Measurements from ENCODE around the gene ZMPSTE24. TPM values are rescaled to one million over a fixed set of nuclear protein-coding genes. Genes with fewer than 3 reads are reported as not detected.

Gene ZMPSTE24
- total and polyA plus RNA-seq, 2 of the 4 experiments (the other 2 are of a cell fraction) = 21.0 to 28.9 TPM

- H2AFZ ChIP-seq (replicated peaks; ENCODE audit: low read length, poor library complexity) = peak overlapping the region; percentile 56
- H3K27me3 ChIP-seq (ENCODE audit: control insufficient read depth, insufficient read depth, low read length) = no peaks in the 10 kb centered on the region; the same call in 1 of the 2 replicates
- no peak overlapping the region for H2BK20ac ChIP-seq (ENCODE audit: low read depth, low read length)
- H4K91ac ChIP-seq (ENCODE audit: insufficient read depth, low read depth, low read length) = no peak overlapping the region
- no peak for TF ChIP-seq MXI1 (IDR thresholded peaks at IDR 0.05; ENCODE audit: borderline replicate concordance, low read depth, low read length)
- TF ChIP-seq, protein P1, sequence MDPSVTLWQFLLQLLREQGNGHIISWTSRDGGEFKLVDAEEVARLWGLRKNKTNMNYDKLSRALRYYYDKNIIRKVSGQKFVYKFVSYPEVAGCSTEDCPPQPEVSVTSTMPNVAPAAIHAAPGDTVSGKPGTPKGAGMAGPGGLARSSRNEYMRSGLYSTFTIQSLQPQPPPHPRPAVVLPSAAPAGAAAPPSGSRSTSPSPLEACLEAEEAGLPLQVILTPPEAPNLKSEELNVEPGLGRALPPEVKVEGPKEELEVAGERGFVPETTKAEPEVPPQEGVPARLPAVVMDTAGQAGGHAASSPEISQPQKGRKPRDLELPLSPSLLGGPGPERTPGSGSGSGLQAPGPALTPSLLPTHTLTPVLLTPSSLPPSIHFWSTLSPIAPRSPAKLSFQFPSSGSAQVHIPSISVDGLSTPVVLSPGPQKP (IDR thresholded peaks at IDR 0.05; ENCODE audit: borderline replicate concordance, low read depth, low read length) = no peak
- TF ChIP-seq RCOR1 (IDR thresholded peaks at IDR 0.05; ENCODE audit: insufficient replicate concordance, low read length) = no peak
- TF ChIP-seq, protein P2, sequence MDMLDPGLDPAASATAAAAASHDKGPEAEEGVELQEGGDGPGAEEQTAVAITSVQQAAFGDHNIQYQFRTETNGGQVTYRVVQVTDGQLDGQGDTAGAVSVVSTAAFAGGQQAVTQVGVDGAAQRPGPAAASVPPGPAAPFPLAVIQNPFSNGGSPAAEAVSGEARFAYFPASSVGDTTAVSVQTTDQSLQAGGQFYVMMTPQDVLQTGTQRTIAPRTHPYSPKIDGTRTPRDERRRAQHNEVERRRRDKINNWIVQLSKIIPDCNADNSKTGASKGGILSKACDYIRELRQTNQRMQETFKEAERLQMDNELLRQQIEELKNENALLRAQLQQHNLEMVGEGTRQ (IDR thresholded peaks at IDR 0.05; ENCODE audit: low read depth, low read length) = no peak
- no peak for TF ChIP-seq SMC3 (IDR thresholded peaks at IDR 0.05; ENCODE audit: low read depth, low read length)
- TF ChIP-seq MAFK (IDR thresholded peaks at IDR 0.05; ENCODE audit: low read depth, low read length) = no peak
- no peak for TF ChIP-seq CHD1 (IDR thresholded peaks at IDR 0.05; ENCODE audit: low read depth, low read length)
- H3K27ac ChIP-seq (ENCODE audit: insufficient read depth, low read length) = no peak overlapping the region
- no peak overlapping the region for H2BK5ac ChIP-seq (ENCODE audit: low read depth, low read length, poor library complexity, severe bottlenecking)
- H2BK120ac ChIP-seq (ENCODE audit: low read depth, low read length) = no peak overlapping the region
- no peak overlapping the region for H2AK5ac ChIP-seq (ENCODE audit: low read depth, low read length)
- no peak overlapping the region for H3K4me2 ChIP-seq (ENCODE audit: low read depth, low read length)
- ChIA-PET POLR2A (ENCODE audit: unreplicated experiment) (no interaction called here), CTCF (no interaction called here)
- DNase-seq (no peak), ATAC-seq (ENCODE audit: low read depth) (no peak)
- H3K4ac ChIP-seq (ENCODE audit: low read depth, low read length) = no peak overlapping the region
- H3K18ac ChIP-seq (ENCODE audit: low read depth, low read length) = no peak overlapping the region
- no peak overlapping the region for H2AK9ac ChIP-seq (replicated peaks; ENCODE audit: low read depth, low read length, poor library complexity)
- no peaks in the 10 kb centered on the region for H3K36me3 ChIP-seq (ENCODE audit: control insufficient read depth, insufficient read depth, low read length)
- no peaks in the 10 kb centered on the region for H4K20me1 ChIP-seq (ENCODE audit: insufficient read depth, low read length)
- H3K14ac ChIP-seq (replicated peaks; ENCODE audit: low read depth, low read length) = no peak overlapping the region
- H3K9me3 ChIP-seq (ENCODE audit: control insufficient read depth, insufficient read depth, low read length) = no peaks in the 10 kb centered on the region
- WGBS, 2 experiments (ENCODE audit: extremely low coverage in 2 of 2, insufficient read length in 1 of 2) = no CpG with 5 or more reads among the region's 4 CpGs
- no peak overlapping the region for H4K5ac ChIP-seq (ENCODE audit: low read depth, low read length)
- no TSS peak for BruUV-seq (replicated peaks)
- H4K8ac ChIP-seq (ENCODE audit: low read depth in 2 of 2, low read length in 2 of 2) = no peak overlapping the region
- H3K56ac ChIP-seq (ENCODE audit: extremely low read depth, insufficient read depth, low read length) = no peak overlapping the region
- no peaks in the 10 kb centered on the region for H3K4me1 ChIP-seq (ENCODE audit: control insufficient read depth, insufficient read depth, low read length)
- no peak overlapping the region for H2BK15ac ChIP-seq (ENCODE audit: low read depth, low read length)
- dilution Hi-C loops (cut with HindIII; ENCODE audit: low sequenced_read_pairs, unreplicated experiment) = no loop called here
- in situ Hi-C loops (cut with MboI; ENCODE audit: low sequenced_read_pairs) = no loop called here
- no peak overlapping the region for H3K4me3 ChIP-seq (ENCODE audit: insufficient read depth, low read depth, low read length)
- H3K23ac ChIP-seq (ENCODE audit: low read depth, low read length) = no peak overlapping the region
- no peaks in the 10 kb centered on the region; the same call in 1 of the 2 replicates for H3K9me1 ChIP-seq (ENCODE audit: insufficient read depth, low read length)
- H3K9ac ChIP-seq (ENCODE audit: low read depth, low read length) = no peak overlapping the region
- intact Hi-C loops (cut with micrococcal nuclease) = no loop called here
- H3K79me1 ChIP-seq (ENCODE audit: low read depth in 1 of 2, low read length in 2 of 2) = no peaks in the 10 kb centered on the region
Measured at GRCh38 chr1:40306296-40306695, 48.3 kb downstream of the ZMPSTE24 start.
